ENCODE results near the gene TEPSIN.
A peak's percentile ranks its signal among the peaks of the same experiment; 100 is the strongest.

Gene TEPSIN

GRCh38 chr17:81190591-81190990 is 48.3 kb downstream of the TEPSIN start:
- DNase-seq (no peak), ATAC-seq (no peak)
- H3K9me3 Mint-ChIP-seq = no peaks in the 10 kb centered on the region
- no peaks in the 10 kb centered on the region for H3K4me1 Mint-ChIP-seq
- no peaks in the 10 kb centered on the region for H3K27me3 Mint-ChIP-seq
- H3K4me3 Mint-ChIP-seq = no peak overlapping the region
- no peak overlapping the region for H3K27ac Mint-ChIP-seq
- no peaks in the 10 kb centered on the region for H3K36me3 Mint-ChIP-seq (ENCODE audit: low read depth)

GRCh38 chr17:81189670-81190530 is 49.0 kb downstream of the TEPSIN start:
- no peaks in the 10 kb centered on the region for H3K36me3 Mint-ChIP-seq (ENCODE audit: low read depth)
- no peak overlapping the region for H3K4me3 Mint-ChIP-seq
- H3K4me1 Mint-ChIP-seq = no peaks in the 10 kb centered on the region
- no peaks in the 10 kb centered on the region for H3K9me3 Mint-ChIP-seq
- H3K27me3 Mint-ChIP-seq = no peaks in the 10 kb centered on the region
- ATAC-seq = peak; percentile 21
- no peak for DNase-seq
- H3K27ac Mint-ChIP-seq = no peak overlapping the region

GRCh38 chr17:81189016-81189415 is 49.8 kb downstream of the TEPSIN start:
- Mint-ChIP-seq H3K36me3 (ENCODE audit: low read depth) (no peaks in the 10 kb centered on the region), H3K27ac (no peak overlapping the region), H3K27me3 (peaks cover 4% of the 10 kb centered on the region), H3K4me3 (no peak overlapping the region), H3K9me3 (no peaks in the 10 kb centered on the region), H3K4me1 (no peaks in the 10 kb centered on the region)
- ATAC-seq = no peak
- DNase-seq = no peak

- no peak for DNase-seq
- Mint-ChIP-seq H3K27me3 (peaks cover 5% of the 10 kb centered on the region), H3K4me3 (no peak overlapping the region), H3K9me3 (no peaks in the 10 kb centered on the region), H3K36me3 (ENCODE audit: low read depth) (no peaks in the 10 kb centered on the region), H3K4me1 (no peaks in the 10 kb centered on the region), H3K27ac (no peak overlapping the region)
- no peak for ATAC-seq
These were observed 50.4 kb downstream of the TEPSIN start for GRCh38 chr17:81188491-81188840.

GRCh38 chr17:81187586-81188490 is 51.0 kb downstream of the TEPSIN start:
- DNase-seq = no peak
- no peak for ATAC-seq
- peaks cover 5% of the 10 kb centered on the region for H3K27me3 Mint-ChIP-seq
- H3K9me3 Mint-ChIP-seq = no peaks in the 10 kb centered on the region
- H3K27ac Mint-ChIP-seq = no peak overlapping the region
- H3K4me1 Mint-ChIP-seq = no peaks in the 10 kb centered on the region
- H3K4me3 Mint-ChIP-seq = no peak overlapping the region
- no peaks in the 10 kb centered on the region for H3K36me3 Mint-ChIP-seq (ENCODE audit: low read depth)

- ATAC-seq (no peak), DNase-seq (no peak)
- Mint-ChIP-seq H3K9me3 (no peaks in the 10 kb centered on the region), H3K4me1 (no peaks in the 10 kb centered on the region), H3K27ac (no peak overlapping the region), H3K36me3 (ENCODE audit: low read depth) (no peaks in the 10 kb centered on the region), H3K27me3 (peaks cover 5% of the 10 kb centered on the region), H3K4me3 (no peak overlapping the region)
These were observed 51.7 kb downstream of the TEPSIN start for GRCh38 chr17:81187120-81187519.

- Mint-ChIP-seq H3K4me3 (no peak overlapping the region), H3K27me3 (peaks cover 5% of the 10 kb centered on the region), H3K4me1 (no peaks in the 10 kb centered on the region), H3K9me3 (no peaks in the 10 kb centered on the region), H3K27ac (no peak overlapping the region), H3K36me3 (ENCODE audit: low read depth) (no peaks in the 10 kb centered on the region)
- no peak for ATAC-seq
- DNase-seq = no peak
These were observed 52.7 kb downstream of the TEPSIN start for GRCh38 chr17:81186203-81186602.

- H3K4me1 Mint-ChIP-seq = no peaks in the 10 kb centered on the region
- peaks cover 5% of the 10 kb centered on the region for H3K27me3 Mint-ChIP-seq
- H3K9me3 Mint-ChIP-seq = no peaks in the 10 kb centered on the region
- ATAC-seq (no peak), DNase-seq (no peak)
- no peaks in the 10 kb centered on the region for H3K36me3 Mint-ChIP-seq (ENCODE audit: low read depth)
- no peak overlapping the region for H3K27ac Mint-ChIP-seq
- H3K4me3 Mint-ChIP-seq = no peak overlapping the region
These were observed 54.3 kb downstream of the TEPSIN start for GRCh38 chr17:81184555-81184954.

GRCh38 chr17:81183807-81184206 is 55.0 kb downstream of the TEPSIN start:
- Mint-ChIP-seq H3K27me3 (peaks cover 5% of the 10 kb centered on the region), H3K36me3 (ENCODE audit: low read depth) (no peaks in the 10 kb centered on the region), H3K4me1 (no peaks in the 10 kb centered on the region), H3K27ac (no peak overlapping the region), H3K4me3 (no peak overlapping the region), H3K9me3 (no peaks in the 10 kb centered on the region)
- no peak for DNase-seq
- ATAC-seq = no peak

- H3K36me3 Mint-ChIP-seq (ENCODE audit: low read depth) = no peaks in the 10 kb centered on the region
- H3K4me3 Mint-ChIP-seq = no peak overlapping the region
- H3K27ac Mint-ChIP-seq = no peak overlapping the region
- H3K9me3 Mint-ChIP-seq = no peaks in the 10 kb centered on the region
- peaks cover 5% of the 10 kb centered on the region for H3K27me3 Mint-ChIP-seq
- DNase-seq (no peak), ATAC-seq (no peak)
- H3K4me1 Mint-ChIP-seq = no peaks in the 10 kb centered on the region
These were observed 55.5 kb downstream of the TEPSIN start for GRCh38 chr17:81183316-81183715.

GRCh38 chr17:81182596-81182995 is 56.3 kb downstream of the TEPSIN start:
- peaks cover 5% of the 10 kb centered on the region for H3K27me3 Mint-ChIP-seq
- DNase-seq (no peak), ATAC-seq (no peak)
- H3K27ac Mint-ChIP-seq = no peak overlapping the region
- H3K4me3 Mint-ChIP-seq = no peak overlapping the region
- no peaks in the 10 kb centered on the region for H3K9me3 Mint-ChIP-seq
- H3K36me3 Mint-ChIP-seq (ENCODE audit: low read depth) = no peaks in the 10 kb centered on the region
- no peaks in the 10 kb centered on the region for H3K4me1 Mint-ChIP-seq

GRCh38 chr17:81181811-81182185 is 57.1 kb downstream of the TEPSIN start:
- H3K4me1 Mint-ChIP-seq = no peaks in the 10 kb centered on the region
- H3K27ac Mint-ChIP-seq = no peak overlapping the region
- DNase-seq (no peak), ATAC-seq (no peak)
- H3K4me3 Mint-ChIP-seq = no peak overlapping the region
- H3K27me3 Mint-ChIP-seq = peaks cover 5% of the 10 kb centered on the region
- H3K9me3 Mint-ChIP-seq = no peaks in the 10 kb centered on the region
- no peaks in the 10 kb centered on the region for H3K36me3 Mint-ChIP-seq (ENCODE audit: low read depth)

- no peaks in the 10 kb centered on the region for H3K9me3 Mint-ChIP-seq
- H3K4me1 Mint-ChIP-seq = no peaks in the 10 kb centered on the region
These were observed 57.7 kb downstream of the TEPSIN start for GRCh38 chr17:81180836-81181810.

GRCh38 chr17:81179861-81180260 is 59.0 kb downstream of the TEPSIN start:
- Mint-ChIP-seq H3K4me3 (no peak overlapping the region), H3K36me3 (ENCODE audit: low read depth) (no peaks in the 10 kb centered on the region), H3K9me3 (no peaks in the 10 kb centered on the region), H3K27ac (no peak overlapping the region), H3K27me3 (peaks cover 5% of the 10 kb centered on the region), H3K4me1 (no peaks in the 10 kb centered on the region)
- DNase-seq (no peak), ATAC-seq (no peak)

More at GRCh38 chr17:81180836-81181810, 57.7 kb downstream of the TEPSIN start:
- Mint-ChIP-seq H3K36me3 (ENCODE audit: low read depth) (no peaks in the 10 kb centered on the region), H3K27ac (no peak overlapping the region), H3K4me3 (no peak overlapping the region), H3K27me3 (peaks cover 5% of the 10 kb centered on the region)
- ATAC-seq = no peak
- no peak for DNase-seq
